Neural cell (in vitro differentiated cells): ENCODE data around the gene CYP27B1. TPM values are rescaled to one million over a fixed set of nuclear protein-coding genes. Genes with fewer than 3 reads are reported as not detected.

Experiments used
- H2AFZ ChIP-seq: fragments of 200-600, 300-800 bp; sonication (generic), shearing (Covaris generic); 2 replicates; pipeline ENCODE4 v1.6.0; 2014; ENCODE audit warnings: low read depth, mild to moderate bottlenecking, antibody characterized with exemption, low read length, moderate library complexity
- H3F3A ChIP-seq: fragments of 200-600 bp; shearing (Covaris generic); 2 replicates; pipeline ENCODE4 v1.6.1; 2016; ENCODE audit warnings: mild to moderate bottlenecking, moderate library complexity, mixed read lengths, antibody characterized with exemption, low read length; ENCODE audit not compliant: insufficient read depth, poor library complexity, severe bottlenecking
- H3K27ac ChIP-seq: fragments of 200-600, 300-800 bp; sonication (generic), shearing (Covaris generic); 2 replicates; pipeline ENCODE4 v1.5.1; 2014; ENCODE audit warnings: mild to moderate bottlenecking, low read length, moderate library complexity
- H3K27me3 ChIP-seq: fragments of 300-800, 200-600 bp; sonication (generic), shearing (Covaris generic); 2 replicates; pipeline ENCODE4 v1.6.0; 2014; ENCODE audit warnings: mild to moderate bottlenecking, low read depth, low read length, moderate library complexity; ENCODE audit not compliant: insufficient read depth
- H3K36me3 ChIP-seq: fragments of 300-800, 200-600 bp; sonication (generic), shearing (Covaris generic); 2 replicates; pipeline ENCODE4 v1.5.1; 2014; ENCODE audit warnings: mild to moderate bottlenecking, antibody characterized with exemption, low read length, moderate library complexity; ENCODE audit not compliant: insufficient read depth
- H3K4me2 ChIP-seq: fragments of 300-800, 200-600 bp; sonication (generic), shearing (Covaris generic); 2 replicates; pipeline ENCODE4 v1.6.0; 2014; ENCODE audit warnings: mild to moderate bottlenecking, low read length
- H3K4me3 ChIP-seq: fragments of 300-800, 200-600 bp; sonication (generic), shearing (Covaris generic); 2 replicates; pipeline ENCODE4 v1.5.1; 2014; ENCODE audit warnings: mild to moderate bottlenecking, low read length, moderate library complexity
- H3K79me2 ChIP-seq: fragments of 200-600 bp; shearing (Covaris generic); replicated peaks from 2 replicates; pipeline ENCODE4 v1.6.0; 2014; ENCODE audit warnings: mild to moderate bottlenecking, low read length, moderate library complexity; ENCODE audit not compliant: insufficient read depth
- H3K9ac ChIP-seq: fragments of 300-800, 200-600 bp; sonication (generic), shearing (Covaris generic); 2 replicates; pipeline ENCODE4 v1.6.1; 2016; ENCODE audit warnings: mild to moderate bottlenecking, low read length, mixed read lengths
- H3K9me2 ChIP-seq: fragments of 200-600 bp; shearing (Covaris generic); 2 replicates; pipeline ENCODE4 v1.6.1; 2016; ENCODE audit warnings: mild to moderate bottlenecking, low read length, mixed read lengths; ENCODE audit not compliant: insufficient read depth
- H3K9me3 ChIP-seq: fragments of 200-600, 300-800 bp; sonication (generic), shearing (Covaris generic); 2 replicates; pipeline ENCODE4 v1.6.1; 2016; ENCODE audit warnings: mild to moderate bottlenecking, mixed run types, low read length, moderate library complexity, mixed read lengths
- H4K20me1 ChIP-seq: fragments of 200-600 bp; shearing (Covaris generic); 2 replicates; pipeline ENCODE4 v1.6.1; 2016; ENCODE audit warnings: mild to moderate bottlenecking, mixed run types; ENCODE audit not compliant: insufficient read depth
- CTCF ChIP-seq: fragments of 450-650 bp; IDR thresholded peaks from 2 replicates; pipeline ENCODE4 v1.5.1; 2014; ENCODE audit warnings: antibody characterized with exemption, mild to moderate bottlenecking, moderate library complexity; ENCODE audit not compliant: poor library complexity, severe bottlenecking
- EP300 ChIP-seq: fragments of 450-650 bp; conservative IDR thresholded peaks from 2 replicates; pipeline ENCODE4 v1.6.1; 2014; ENCODE audit warnings: antibody characterized with exemption, mild to moderate bottlenecking, moderate library complexity; ENCODE audit not compliant: poor library complexity, severe bottlenecking
- EZH2 ChIP-seq: fragments of 200-600, 300-800 bp; shearing (Covaris generic), sonication (generic); IDR thresholded peaks from 2 replicates; pipeline ENCODE4 v1.6.1; 2014; ENCODE audit warnings: antibody characterized with exemption, low read length, borderline replicate concordance, mild to moderate bottlenecking; ENCODE audit not compliant: insufficient read depth, poor library complexity, severe bottlenecking
- MXI1 ChIP-seq: fragments of 450-650 bp; conservative IDR thresholded peaks from 2 replicates; pipeline ENCODE4 v1.6.1; 2014; ENCODE audit warnings: antibody characterized with exemption, mild to moderate bottlenecking; ENCODE audit not compliant: poor library complexity, severe bottlenecking
- POLR2AphosphoS5 ChIP-seq: IDR thresholded peaks from 2 replicates; pipeline ENCODE4 v1.6.1; 2012
- RAD21 ChIP-seq: fragments of 450-650 bp; conservative IDR thresholded peaks from 2 replicates; pipeline ENCODE4 v1.6.1; 2014; ENCODE audit warnings: antibody characterized with exemption, mild to moderate bottlenecking, moderate library complexity
- REST ChIP-seq: IDR thresholded peaks from 2 replicates; pipeline ENCODE4 v1.6.1; 2012; ENCODE audit warnings: borderline replicate concordance
- TAF1 ChIP-seq: IDR thresholded peaks from 2 replicates; pipeline ENCODE4 v1.6.1; 2012; ENCODE audit warnings: low read depth
- polyA plus RNA-seq: library from polyadenylated mRNA; depleted of rRNA; stranded (reverse); fragments of >200 nt; gene quantifications from 2 replicates; pipeline ENCODE4 v1.2.3, GENCODE V29; 2014

CYP27B1 gene
- polyA plus RNA-seq, 1 donor from 2014 or later = 1.4 TPM

GRCh38 chr12:57767305-57767698 lies 424 bp upstream of the CYP27B1 start:
- H3K9me2 ChIP-seq = no peaks in the 10 kb centered on the region
- H4K20me1 ChIP-seq = no peaks in the 10 kb centered on the region
- H3K4me3 ChIP-seq = no peak overlapping the region
- TF ChIP-seq MXI1 (no peak), POLR2AphosphoS5 (no peak), REST (no peak)
- H2AFZ ChIP-seq = no peak overlapping the region
- no peak overlapping the region for H3K4me2 ChIP-seq
- no peak overlapping the region for H3K27ac ChIP-seq
- H3K9me3 ChIP-seq = no peaks in the 10 kb centered on the region
- no peaks in the 10 kb centered on the region for H3K36me3 ChIP-seq
- no peaks in the 10 kb centered on the region for H3F3A ChIP-seq
- H3K27me3 ChIP-seq = peaks cover 55% of the 10 kb centered on the region
- no peaks in the 10 kb centered on the region for H3K79me2 ChIP-seq
- no peak overlapping the region for H3K9ac ChIP-seq

GRCh38 chr12:57765698-57766463 lies 997 bp downstream of the CYP27B1 start:
- Histone ChIP-seq H2AFZ (no peak overlapping the region), H3K9ac (no peak overlapping the region), H3K79me2 (no peaks in the 10 kb centered on the region), H3K4me3 (peak overlapping the region; percentile 47), H3K27ac (no peak overlapping the region), H3F3A (no peaks in the 10 kb centered on the region), H4K20me1 (no peaks in the 10 kb centered on the region), H3K4me2 (no peak overlapping the region), H3K36me3 (no peaks in the 10 kb centered on the region), H3K9me3 (no peaks in the 10 kb centered on the region), H3K9me2 (no peaks in the 10 kb centered on the region), H3K27me3 (peaks cover 55% of the 10 kb centered on the region)
- peak; percentile 86 for TF ChIP-seq EZH2
- TF ChIP-seq EP300 = no peak
- TF ChIP-seq RAD21 = no peak

GRCh38 chr12:57765003-57765697 lies 1.7 kb downstream of the CYP27B1 start:
- Histone ChIP-seq H4K20me1 (no peaks in the 10 kb centered on the region), H3K79me2 (no peaks in the 10 kb centered on the region), H3F3A (no peaks in the 10 kb centered on the region), H2AFZ (no peak overlapping the region), H3K27ac (no peak overlapping the region), H3K4me2 (no peak overlapping the region), H3K27me3 (peaks cover 55% of the 10 kb centered on the region), H3K4me3 (peak overlapping the region; percentile 47), H3K9me3 (no peaks in the 10 kb centered on the region), H3K36me3 (no peaks in the 10 kb centered on the region), H3K9ac (no peak overlapping the region), H3K9me2 (no peaks in the 10 kb centered on the region)
- peak; percentile 44 for TF ChIP-seq TAF1
- TF ChIP-seq MXI1 = no peak
- TF ChIP-seq CTCF = peak; percentile 37
- peak; percentile 84 for TF ChIP-seq EZH2
- TF ChIP-seq POLR2AphosphoS5 = no peak
